IMR-90 (cell line): ENCODE results near the gene DEPDC5. TPM values are rescaled to one million over a fixed set of nuclear protein-coding genes. Genes with fewer than 3 reads are reported as not detected.
"Not testable (repeated sequence)": the region's sequence is repeated elsewhere in the genome, so short reads cannot be mapped to it uniquely, and the experiment has no call there.

ENCODE experiments used
- ATAC-seq: fragments of 200-7000 bp; cut with Tn5 transposase; 2 replicates; pipeline ENCODE4 v1.9.1; 2020; ENCODE audit warnings: low read depth, mild to moderate bottlenecking, moderate library complexity
- BruUV-seq: library from RNA; stranded (reverse); fragments of 400-500 nt; replicated peaks from 2 replicates; lab custom pipeline; 2021; lab: Mats Ljungman, UMichigan
- CTCF ChIA-PET: fragments of 300-600 bp; formaldehyde crosslinking; extraction: SDS; loops from one replicate; lab custom pipeline; 2021; ENCODE audit warnings: antibody characterized with exemption; lab: Yijun Ruan, JAX
- POLR2A ChIA-PET: fragments of 300-600 bp; sonication (Branson Sonifier 250); formaldehyde crosslinking; loops from one replicate; lab custom pipeline; 2022; ENCODE audit warnings: antibody characterized with exemption; ENCODE audit not compliant: unreplicated experiment; lab: Charles Lee
- DNase-seq: peaks from one replicate; pipeline ENCODE4 v3.0.0; 2013
- H2AFZ ChIP-seq: replicated peaks from 2 replicates; pipeline ENCODE3; 2013; ENCODE audit warnings: low read length, mild to moderate bottlenecking; ENCODE audit not compliant: poor library complexity
- H2AK5ac ChIP-seq: 2 replicates; pipeline ENCODE4 v1.6.1; 2013; ENCODE audit warnings: low read depth, low read length, inconsistent platforms
- H2AK9ac ChIP-seq: replicated peaks from 2 replicates; pipeline ENCODE3; 2013; ENCODE audit warnings: mild to moderate bottlenecking, low read depth, low read length, moderate library complexity; ENCODE audit not compliant: poor library complexity
- H2BK120ac ChIP-seq: 2 replicates; pipeline ENCODE4 v1.6.1; 2013; ENCODE audit warnings: low read depth, low read length, inconsistent platforms
- H2BK15ac ChIP-seq: 3 replicates; pipeline ENCODE4 v1.6.1; 2013; ENCODE audit warnings: low read depth, low read length, inconsistent platforms
- H2BK20ac ChIP-seq: 2 replicates; pipeline ENCODE4 v1.6.1; 2013; ENCODE audit warnings: low read depth, mild to moderate bottlenecking, inconsistent platforms, low read length, moderate library complexity
- H2BK5ac ChIP-seq: 2 replicates; pipeline ENCODE4 v1.6.1; 2013; ENCODE audit warnings: mild to moderate bottlenecking, low read depth, low read length, inconsistent platforms; ENCODE audit not compliant: poor library complexity, severe bottlenecking
- H3K14ac ChIP-seq: replicated peaks from 2 replicates; pipeline ENCODE4 v1.6.1; 2013; ENCODE audit warnings: low read depth, low read length, inconsistent platforms
- H3K18ac ChIP-seq: 2 replicates; pipeline ENCODE4 v1.6.1; 2013; ENCODE audit warnings: low read depth, low read length, control low read depth
- H3K23ac ChIP-seq: 2 replicates; pipeline ENCODE4 v1.6.1; 2013; ENCODE audit warnings: low read depth, low read length, inconsistent platforms
- H3K27ac ChIP-seq: 2 replicates; pipeline ENCODE4 v1.5.1; 2013; ENCODE audit warnings: mild to moderate bottlenecking, control low read depth, low read length; ENCODE audit not compliant: insufficient read depth
- H3K27me3 ChIP-seq: 2 replicates; pipeline ENCODE4 v1.6.1; 2013; ENCODE audit warnings: low read length; ENCODE audit not compliant: control insufficient read depth, insufficient read depth
- H3K36me3 ChIP-seq: 2 replicates; pipeline ENCODE4 v1.6.1; 2013; ENCODE audit warnings: low read length, mixed read lengths; ENCODE audit not compliant: control insufficient read depth, insufficient read depth
- H3K4ac ChIP-seq: 2 replicates; pipeline ENCODE4 v1.6.1; 2013; ENCODE audit warnings: low read depth, low read length, inconsistent platforms
- H3K4me1 ChIP-seq: 2 replicates; pipeline ENCODE4 v1.6.1; 2013; ENCODE audit warnings: low read length, mixed read lengths; ENCODE audit not compliant: control insufficient read depth, insufficient read depth
- H3K4me2 ChIP-seq: 2 replicates; pipeline ENCODE4 v1.6.1; 2013; ENCODE audit warnings: low read depth, mild to moderate bottlenecking, control low read depth, low read length, moderate library complexity
- H3K4me3 ChIP-seq: 2 replicates; pipeline ENCODE4 v1.5.1; 2013; ENCODE audit warnings: low read depth, mild to moderate bottlenecking, control low read depth, low read length, moderate library complexity; ENCODE audit not compliant: insufficient read depth
- H3K56ac ChIP-seq: 2 replicates; pipeline ENCODE4 v1.6.1; 2013; ENCODE audit warnings: low read length, inconsistent platforms; ENCODE audit not compliant: insufficient read depth; ENCODE audit errors: extremely low read depth
- H3K79me1 ChIP-seq, 2 experiments: 2 replicates each; pipeline ENCODE4 v1.6.1; 2013; ENCODE audit warnings: low read length in 2 of 2, inconsistent platforms in 1 of 2, low read depth in 1 of 2
- H3K9ac ChIP-seq: 2 replicates; pipeline ENCODE4 v1.6.1; 2013; ENCODE audit warnings: low read depth, low read length, control low read depth
- H3K9me1 ChIP-seq: 2 replicates; pipeline ENCODE4 v1.6.1; 2013; ENCODE audit warnings: low read length, inconsistent platforms; ENCODE audit not compliant: insufficient read depth
- H3K9me3 ChIP-seq: 2 replicates; pipeline ENCODE4 v1.6.1; 2013; ENCODE audit warnings: low read length; ENCODE audit not compliant: control insufficient read depth, insufficient read depth
- H4K20me1 ChIP-seq: 2 replicates; pipeline ENCODE4 v1.6.1; 2013; ENCODE audit warnings: low read length, inconsistent platforms; ENCODE audit not compliant: insufficient read depth
- H4K5ac ChIP-seq: 2 replicates; pipeline ENCODE4 v1.6.1; 2013; ENCODE audit warnings: mild to moderate bottlenecking, low read depth, low read length, control low read depth
- H4K8ac ChIP-seq, 2 experiments: 2 replicates each; pipeline ENCODE4 v1.6.1; 2013; ENCODE audit warnings: low read depth in 2 of 2, low read length in 2 of 2, control low read depth in 1 of 2, inconsistent platforms in 1 of 2
- H4K91ac ChIP-seq: 2 replicates; pipeline ENCODE4 v1.6.1; 2013; ENCODE audit warnings: low read depth, low read length, inconsistent platforms; ENCODE audit not compliant: insufficient read depth
- ELK1 ChIP-seq: fragments of 150-350 bp; IDR thresholded peaks from 2 replicates; pipeline ENCODE4 v1.6.1; 2016; ENCODE audit warnings: low read depth, mild to moderate bottlenecking, low read length, moderate library complexity, borderline replicate concordance
- RCOR1 ChIP-seq: IDR thresholded peaks from 2 replicates; pipeline ENCODE4 v1.6.1; 2012; ENCODE audit warnings: mild to moderate bottlenecking, low read length, improper control_type of control experiment; ENCODE audit not compliant: insufficient replicate concordance
- USF2 ChIP-seq: fragments of 150-350 bp; IDR thresholded peaks from 2 replicates; pipeline ENCODE4 v1.6.1; 2017; ENCODE audit warnings: mild to moderate bottlenecking, antibody characterized with exemption, low read length, low read depth
- WGBS, 2 experiments: methylation state at CpG; one replicate each; pipeline versions ENCODE4 v1.1.5 to v1.1.7; 2013; ENCODE audit warnings: missing lambda C conversion rate in 2 of 2; ENCODE audit not compliant: insufficient read length in 1 of 2; ENCODE audit errors: extremely low coverage in 2 of 2; 5-methylcytosine and 5-hydroxymethylcytosine counted together
- dilution Hi-C: fragments of 300-500 bp; cut with HindIII; formaldehyde crosslinking; loops from one replicate; pipeline ENCODE4 v1.14.3; 2018; ENCODE audit warnings: low sequenced_read_pairs; ENCODE audit not compliant: unreplicated experiment
- in situ Hi-C: fragments of 300-500 bp; cut with MboI; formaldehyde crosslinking; loops from 3 replicates; pipeline ENCODE4 v1.14.3; 2019; ENCODE audit warnings: low sequenced_read_pairs, inconsistent platforms, mixed read lengths
- intact Hi-C: fragments of 100-400 bp; cut with micrococcal nuclease; formaldehyde crosslinking; loops from 2 replicates; pipeline ENCODE4 v1.10.0; 2022
- polyA plus RNA-seq, 3 experiments: library from polyadenylated mRNA; depleted of rRNA; stranded (reverse); fragments of >200 nt; gene quantifications; 2 replicates each; pipeline ENCODE4 v1.2.3, GENCODE V29; 2012; ENCODE audit warnings: low replicate concordance in 1 of 3
- total RNA-seq: library from RNA; depleted of rRNA; stranded (reverse); fragments of >200 nt; gene quantifications from 2 replicates; pipeline ENCODE4 v1.2.3, GENCODE V29; 2012

Gene DEPDC5
- total and polyA plus RNA-seq, 2 of the 4 experiments (the other 2 are of a cell fraction) = 6.6 to 12.9 TPM

GRCh38 chr22:31812977-31813605, 59.3 kb downstream of the DEPDC5 start:
- Histone ChIP-seq H3K56ac (no peak overlapping the region), H2AK9ac (no peak overlapping the region), H2BK20ac (no peak overlapping the region), H3K4me3 (no peak overlapping the region), H3K9me1 (peaks cover 4% of the 10 kb centered on the region; the same call in 1 of the 2 replicates), H3K14ac (no peak overlapping the region), H3K79me1 (no peaks in the 10 kb centered on the region), H3K27ac (no peak overlapping the region), H2BK5ac (no peak overlapping the region), H3K4ac (no peak overlapping the region), H3K9ac (no peak overlapping the region), H2AFZ (no peak overlapping the region), H2BK15ac (no peak overlapping the region), H3K23ac (no peak overlapping the region), H4K91ac (no peak overlapping the region), H3K18ac (no peak overlapping the region), H3K9me3 (no peaks in the 10 kb centered on the region), H3K27me3 (no peaks in the 10 kb centered on the region), H2AK5ac (no peak overlapping the region), H3K36me3 (peaks cover 38% of the 10 kb centered on the region), H3K4me1 (no peaks in the 10 kb centered on the region), H4K8ac (no peak overlapping the region), H4K20me1 (no peaks in the 10 kb centered on the region), H4K5ac (no peak overlapping the region), H2BK120ac (no peak overlapping the region), H3K4me2 (no peak overlapping the region)
- ChIA-PET CTCF (interaction anchor here (1.5 kb wide), 1 partner anchor 11 kb away, joined by 4 read pairs; no protein-coding TSS in a partner anchor), POLR2A (no interaction called here)
- no TSS peak for BruUV-seq
- in situ Hi-C loops = no loop called here
- WGBS, 2 experiments = no CpG with 5 or more reads among the region's 6 CpGs
- TF ChIP-seq USF2 (no peak), RCOR1 (no peak), ELK1 (no peak)
- intact Hi-C loops = no loop called here
- ATAC-seq (no peak), DNase-seq (no peak)
- dilution Hi-C loops = no loop called here

- in situ Hi-C loops, H3K9me3 ChIP-seq, H3K27ac ChIP-seq, H3K4me2 ChIP-seq, H3K4me1 ChIP-seq, H2AFZ ChIP-seq, H2AK5ac ChIP-seq, H2BK120ac ChIP-seq, H2BK5ac ChIP-seq, H2BK15ac ChIP-seq, DNase-seq, H4K8ac ChIP-seq, H3K56ac ChIP-seq, H3K9ac ChIP-seq, H3K79me1 ChIP-seq, H3K14ac ChIP-seq, intact Hi-C loops, H4K20me1 ChIP-seq, H3K9me1 ChIP-seq, H3K4ac ChIP-seq, H2BK20ac ChIP-seq, POLR2A ChIA-PET, H3K18ac ChIP-seq, H3K4me3 ChIP-seq, dilution Hi-C loops, H4K91ac ChIP-seq, H3K23ac ChIP-seq, H4K5ac ChIP-seq, H2AK9ac ChIP-seq, BruUV-seq, H3K27me3 ChIP-seq, ATAC-seq: not testable (repeated sequence)
- H3K36me3 ChIP-seq = peaks cover 41% of the 10 kb centered on the region
- CTCF ChIA-PET = interaction anchor here (1.5 kb wide), 1 partner anchor 10 kb away, joined by 4 read pairs; no protein-coding TSS in a partner anchor
- WGBS, 2 experiments = 100% methylated on average over 2 of the region's 7 CpGs; no CpG with 5 or more reads in 1 of the 2 experiments
Observed at GRCh38 chr22:31813898-31814297, 60.1 kb downstream of the DEPDC5 start.
